NCI-H2029 treated with DMSO at 0.1 percent for 48 hours (cell line): ENCODE measurements around the gene OR2B2.

ENCODE experiments used
- DNase-seq: peaks from one replicate; lab custom pipeline; 2025; lab: John Stamatoyannopoulos, UW

The OR2B2 gene

DNA sequence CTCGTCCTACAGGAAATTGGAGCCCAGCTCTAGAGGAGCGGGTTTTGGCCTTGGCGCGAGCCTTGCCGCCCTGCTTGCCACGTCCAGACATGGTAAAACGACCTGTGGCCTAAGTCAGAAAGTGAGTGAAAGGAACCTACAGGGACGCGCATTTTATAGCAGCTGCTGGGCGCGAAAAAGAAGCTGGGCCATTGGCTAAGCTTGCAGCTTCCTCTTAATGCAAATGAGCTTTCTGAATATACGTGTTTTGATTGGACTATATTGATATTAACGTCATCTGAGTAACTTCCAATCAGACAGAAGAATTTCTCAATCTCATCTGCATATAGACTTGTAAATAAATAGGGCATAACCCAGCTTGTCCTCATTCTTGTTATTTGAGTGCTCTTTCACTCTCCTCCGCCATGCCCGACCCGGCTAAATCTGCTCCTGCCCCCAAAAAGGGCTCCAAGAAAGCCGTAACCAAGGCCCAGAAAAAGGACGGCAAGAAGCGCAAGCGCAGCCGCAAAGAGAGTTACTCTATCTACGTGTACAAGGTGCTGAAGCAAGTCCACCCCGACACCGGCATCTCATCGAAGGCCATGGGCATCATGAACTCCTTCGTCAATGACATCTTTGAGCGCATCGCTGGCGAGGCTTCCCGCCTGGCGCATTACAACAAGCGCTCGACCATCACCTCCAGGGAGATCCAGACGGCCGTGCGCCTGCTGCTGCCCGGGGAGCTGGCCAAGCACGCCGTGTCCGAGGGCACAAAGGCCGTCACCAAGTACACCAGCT is 18.9 kb downstream of the OR2B2 start:
- DNase-seq = peak; percentile 98

DNA sequence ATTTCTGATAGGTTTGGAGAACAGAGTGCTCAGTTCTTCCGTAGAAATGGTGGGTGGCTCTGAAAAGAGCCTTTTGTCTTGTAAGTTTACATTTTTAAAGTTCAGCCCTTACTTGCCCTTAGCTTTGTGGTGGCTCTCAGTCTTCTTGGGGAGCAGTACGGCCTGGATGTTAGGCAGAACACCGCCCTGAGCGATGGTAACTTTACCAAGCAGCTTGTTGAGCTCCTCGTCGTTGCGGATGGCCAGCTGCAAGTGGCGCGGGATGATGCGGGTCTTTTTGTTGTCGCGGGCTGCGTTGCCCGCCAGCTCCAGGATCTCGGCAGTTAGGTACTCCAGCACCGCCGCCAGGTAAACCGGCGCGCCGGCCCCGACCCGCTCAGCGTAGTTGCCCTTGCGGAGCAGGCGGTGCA is 19.5 kb downstream of the OR2B2 start:
- no peak for DNase-seq

DNA sequence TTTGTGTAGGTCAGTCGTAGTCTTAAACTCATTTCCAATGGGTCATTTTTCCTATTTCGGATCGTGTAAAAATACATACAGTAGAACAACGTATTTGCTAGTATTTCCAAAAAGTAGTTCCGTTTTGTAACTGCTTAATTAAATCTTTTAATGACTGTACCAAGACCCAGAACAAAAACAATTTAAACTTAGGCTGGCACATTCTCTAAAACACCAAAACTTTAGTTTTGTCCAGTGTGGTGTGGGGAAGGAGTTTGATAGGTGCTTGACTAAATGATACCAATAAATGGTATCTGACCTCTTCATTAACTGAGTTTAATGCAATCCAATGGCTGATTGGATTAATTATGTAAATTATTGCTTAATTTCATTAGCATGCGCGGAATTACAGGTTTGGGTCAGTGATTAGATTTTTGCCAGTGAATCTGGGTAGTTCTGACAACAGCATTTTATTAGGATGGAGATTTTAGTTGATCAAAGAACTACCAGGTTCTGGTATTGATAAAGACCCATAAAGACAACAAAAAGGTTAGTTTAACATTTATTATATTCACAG is 20.8 kb downstream of the OR2B2 start:
- no peak for DNase-seq

DNA sequence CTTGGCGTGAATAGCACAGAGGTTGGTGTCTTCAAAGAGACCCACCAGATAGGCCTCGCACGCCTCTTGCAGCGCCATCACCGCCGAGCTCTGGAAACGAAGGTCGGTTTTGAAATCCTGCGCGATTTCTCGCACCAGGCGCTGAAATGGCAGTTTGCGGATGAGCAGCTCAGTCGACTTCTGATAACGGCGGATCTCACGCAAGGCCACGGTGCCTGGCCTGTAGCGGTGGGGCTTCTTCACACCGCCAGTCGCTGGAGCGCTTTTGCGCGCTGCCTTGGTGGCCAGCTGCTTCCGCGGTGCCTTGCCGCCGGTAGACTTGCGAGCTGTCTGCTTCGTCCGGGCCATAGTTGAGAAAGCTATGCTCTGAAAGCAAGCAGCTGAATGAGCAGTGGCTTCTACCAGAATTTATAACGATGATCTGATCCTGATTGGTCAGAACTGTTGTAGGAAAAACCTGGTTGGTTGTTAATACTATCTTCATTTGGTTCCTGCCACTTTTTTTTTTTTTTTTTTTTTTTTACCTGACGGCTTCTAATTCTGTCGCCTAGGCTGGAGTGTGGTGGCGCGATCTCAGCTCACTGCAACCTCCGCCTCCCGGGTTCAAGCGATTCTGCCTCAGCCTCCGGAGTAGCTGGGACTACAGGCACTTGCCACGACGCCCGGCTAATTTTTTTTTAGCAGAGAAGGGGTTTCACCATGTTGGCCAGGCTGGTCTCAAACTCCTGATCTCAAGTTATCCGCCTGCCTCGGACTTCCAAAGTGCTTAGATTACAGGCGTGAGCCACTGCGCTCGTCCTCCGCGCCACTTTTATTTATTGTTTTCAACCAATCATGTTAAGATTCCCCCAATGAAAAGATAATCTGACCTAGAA is 21.5 kb downstream of the OR2B2 start:
- DNase-seq = peak; percentile 59

DNA sequence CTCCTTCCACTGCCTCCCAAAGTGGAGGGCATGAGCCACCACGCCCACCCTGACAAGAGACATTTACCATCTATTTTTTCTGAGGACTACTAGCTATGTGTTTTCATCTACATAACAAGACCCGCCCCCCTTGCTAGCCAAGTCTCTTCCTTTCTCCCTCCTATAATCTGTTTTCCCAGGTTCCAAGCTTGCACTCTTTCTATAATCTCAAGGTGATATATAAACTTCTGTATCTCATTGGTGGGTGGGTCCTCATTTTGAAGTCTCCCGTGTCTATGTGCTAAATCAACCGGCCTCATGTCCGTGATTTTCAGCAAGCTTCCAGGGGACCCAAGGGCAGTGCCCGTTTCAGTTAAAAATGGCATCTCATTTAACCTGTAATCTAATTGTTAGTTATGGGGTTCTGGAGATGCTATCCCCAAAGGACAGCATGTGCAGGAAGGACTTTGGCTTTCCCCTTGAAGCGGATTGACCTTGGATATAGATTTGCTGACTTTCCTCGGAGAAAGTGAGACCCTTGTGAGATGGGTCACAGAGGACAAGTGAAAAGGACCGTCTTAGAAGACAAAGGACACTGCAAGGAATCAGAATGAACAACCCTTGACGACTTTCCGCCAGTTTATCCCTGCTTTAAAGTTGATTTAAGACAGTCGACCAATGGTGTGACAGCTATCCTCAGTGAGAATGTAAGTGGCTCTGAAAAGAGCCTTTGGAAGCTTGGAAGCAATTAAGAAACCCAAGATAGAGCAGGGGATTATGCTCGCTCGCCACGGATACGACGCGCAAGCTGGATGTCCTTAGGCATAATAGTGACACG is 22.4 kb downstream of the OR2B2 start:
- DNase-seq = no peak

DNA sequence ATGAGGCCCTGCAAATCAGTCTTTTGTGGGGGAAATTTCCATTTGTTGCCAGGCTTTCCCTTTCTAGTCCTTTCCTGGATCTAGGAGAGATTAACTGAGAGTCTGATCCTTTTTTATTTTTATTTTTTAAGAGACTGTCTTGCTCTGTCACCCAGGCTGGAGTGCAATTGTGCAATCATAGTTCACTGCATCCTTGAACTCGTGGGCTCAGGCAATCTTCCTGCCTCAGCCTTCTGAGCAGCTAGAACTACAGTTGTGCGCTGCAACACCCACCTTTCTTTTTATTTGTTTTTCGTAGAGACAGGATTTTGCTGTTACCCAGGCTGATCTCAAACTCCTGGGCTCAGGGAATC is 22.9 kb downstream of the OR2B2 start:
- DNase-seq = no peak

DNA sequence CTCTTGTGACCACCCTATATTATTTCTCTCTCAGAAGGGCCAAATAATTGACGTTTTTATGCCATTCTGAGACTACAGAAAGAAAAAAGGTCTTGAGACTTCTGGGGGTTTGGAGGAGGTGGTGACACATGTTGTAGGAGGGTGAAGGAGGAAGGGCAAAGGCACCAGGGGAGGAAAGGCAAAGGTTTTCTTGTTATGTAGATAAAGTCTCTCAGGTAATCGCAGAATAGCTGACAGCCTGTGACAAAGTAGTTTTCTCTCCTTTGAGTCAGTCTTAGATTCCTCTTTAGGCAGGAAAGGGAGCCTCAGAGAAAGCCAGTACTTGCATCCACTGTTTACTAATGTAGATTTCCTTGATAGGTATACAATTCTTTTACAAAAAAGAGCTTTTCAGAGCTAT is 23.6 kb downstream of the OR2B2 start:
- DNase-seq = no peak

GRCh38 chr6:27886073-27886472 is 26.1 kb downstream of the OR2B2 start:
- DNase-seq = no peak

- no peak for DNase-seq
Observed at GRCh38 chr6:27883136-27883535, 29.1 kb downstream of the OR2B2 start.

- DNase-seq = no peak
Observed at GRCh38 chr6:27882624-27883023, 29.6 kb downstream of the OR2B2 start.

DNA sequence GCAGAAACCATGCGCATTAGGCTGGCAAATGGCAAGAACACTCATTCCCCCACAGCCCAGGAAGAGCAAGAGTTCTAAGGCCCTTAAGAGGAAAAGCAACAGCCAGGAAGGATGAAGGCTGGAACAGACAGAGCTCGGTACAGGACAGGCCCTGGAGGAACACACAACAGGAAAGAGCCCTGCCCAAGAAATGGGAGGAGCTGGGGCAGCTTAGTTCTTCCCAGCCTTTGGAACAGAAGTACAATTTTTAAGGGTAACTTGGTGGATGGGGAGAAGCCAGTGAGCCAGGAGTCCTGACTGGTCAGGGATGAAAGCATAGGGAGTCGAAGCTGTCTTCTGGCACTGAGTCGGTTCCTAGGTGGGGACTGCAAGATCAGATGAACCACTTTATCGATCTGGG is 32.4 kb downstream of the OR2B2 start:
- DNase-seq = no peak

- DNase-seq = no peak
Observed at GRCh38 chr6:27874016-27874415, 38.2 kb downstream of the OR2B2 start.

DNA sequence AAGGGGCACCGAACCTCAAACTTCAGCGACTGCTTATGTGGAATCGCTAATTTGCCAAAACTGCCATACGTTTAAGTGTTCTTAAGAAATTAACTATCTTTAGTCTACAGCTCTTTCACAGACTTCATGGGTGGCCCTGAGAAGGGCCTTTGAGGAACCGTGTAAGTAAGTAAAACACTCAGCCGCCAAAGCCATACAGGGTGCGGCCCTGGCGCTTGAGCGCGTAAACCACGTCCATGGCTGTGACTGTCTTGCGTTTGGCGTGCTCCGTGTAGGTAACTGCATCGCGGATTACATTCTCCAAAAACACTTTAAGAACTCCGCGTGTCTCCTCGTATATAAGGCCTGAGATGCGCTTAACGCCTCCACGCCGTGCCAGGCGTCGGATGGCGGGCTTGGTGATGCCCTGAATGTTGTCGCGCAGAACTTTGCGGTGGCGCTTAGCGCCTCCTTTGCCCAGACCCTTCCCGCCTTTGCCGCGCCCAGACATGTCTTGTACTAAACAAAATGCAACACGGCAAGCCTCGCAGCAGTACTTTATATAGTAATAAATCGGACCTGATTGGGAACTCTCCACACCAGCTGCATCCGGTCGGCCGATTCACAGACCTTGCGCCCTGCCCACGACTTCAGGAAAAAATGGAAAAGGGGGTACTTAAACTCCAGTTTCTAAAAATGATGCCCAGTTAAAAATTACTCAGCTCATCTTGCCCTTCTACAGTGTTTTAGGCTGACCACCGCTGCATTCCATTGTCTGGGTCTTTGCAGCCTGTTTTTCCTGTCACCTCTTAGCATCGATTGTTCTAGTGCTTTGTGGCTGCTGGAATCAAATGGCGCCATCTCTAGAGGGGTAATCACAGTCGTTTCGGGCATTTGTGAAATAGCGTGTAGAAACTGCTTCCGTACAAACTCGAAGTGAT is 38.9 kb downstream of the OR2B2 start:
- DNase-seq = peak; percentile 69

DNA sequence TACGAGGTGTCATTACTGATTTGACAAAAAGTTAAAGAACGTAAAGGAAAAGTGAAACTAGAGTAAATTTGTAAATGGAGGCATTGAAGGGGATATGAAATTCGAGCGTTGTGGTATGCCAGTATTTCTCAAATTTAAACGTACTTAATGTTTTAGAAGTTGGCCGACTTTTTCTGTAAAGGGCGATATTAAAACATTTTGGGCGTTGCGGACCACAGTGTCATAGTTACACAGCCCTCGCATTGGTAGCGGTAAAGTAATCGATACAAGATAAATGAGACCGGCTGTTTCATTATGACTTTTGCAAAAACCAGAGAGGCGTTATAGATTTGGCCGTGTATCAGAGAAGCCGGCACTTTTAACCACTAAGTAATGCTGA is 39.6 kb downstream of the OR2B2 start:
- peak; percentile 80 for DNase-seq

DNA sequence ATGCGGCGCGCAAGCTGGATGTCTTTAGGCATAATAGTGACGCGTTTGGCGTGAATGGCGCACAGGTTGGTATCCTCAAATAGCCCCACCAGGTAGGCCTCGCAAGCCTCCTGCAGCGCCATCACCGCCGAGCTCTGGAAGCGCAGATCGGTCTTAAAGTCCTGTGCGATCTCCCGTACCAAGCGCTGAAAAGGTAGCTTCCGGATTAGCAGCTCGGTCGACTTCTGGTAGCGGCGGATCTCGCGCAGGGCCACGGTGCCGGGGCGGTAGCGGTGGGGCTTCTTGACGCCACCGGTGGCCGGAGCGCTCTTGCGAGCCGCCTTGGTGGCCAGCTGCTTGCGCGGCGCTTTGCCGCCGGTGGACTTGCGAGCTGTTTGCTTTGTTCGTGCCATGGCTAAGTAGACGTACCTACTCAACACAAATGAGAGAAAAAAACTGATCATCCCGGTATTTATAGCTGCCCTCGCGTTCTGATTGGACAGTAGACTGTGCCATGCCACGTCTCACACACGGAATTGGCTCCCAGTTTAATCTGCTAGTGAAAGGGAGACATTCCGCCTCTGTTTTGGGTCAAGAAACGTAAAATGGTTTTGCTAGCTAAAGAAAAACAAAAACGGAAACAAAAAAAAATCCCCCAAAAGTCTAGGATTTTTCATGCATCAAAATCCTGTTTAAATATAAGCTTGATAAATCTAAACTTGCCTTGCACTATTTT is 40.1 kb downstream of the OR2B2 start:
- DNase-seq = peak; percentile 87

GRCh38 chr6:27870291-27870870 is 41.8 kb downstream of the OR2B2 start:
- DNase-seq = no peak

GRCh38 chr6:27868311-27868710 is 43.9 kb downstream of the OR2B2 start:
- no peak for DNase-seq

DNA sequence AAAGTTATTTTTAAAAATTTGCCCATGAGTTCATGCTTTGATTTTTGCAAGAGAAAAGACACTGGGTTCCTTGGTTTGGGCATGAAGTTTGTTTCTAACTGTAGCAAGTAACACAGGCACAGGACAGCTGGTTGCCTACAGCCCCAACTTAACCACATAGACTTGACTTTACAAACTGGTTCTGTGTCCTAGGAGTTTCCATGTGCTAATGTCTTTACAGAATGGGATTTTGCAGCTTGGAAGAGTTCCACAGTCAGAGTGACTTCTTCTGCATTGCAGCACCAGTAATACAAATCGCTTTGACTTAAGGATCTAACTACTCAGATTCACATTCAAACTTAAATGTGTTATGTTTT is 44.3 kb downstream of the OR2B2 start:
- no peak for DNase-seq

GRCh38 chr6:27867051-27867944 is 44.9 kb downstream of the OR2B2 start:
- DNase-seq = peak; percentile 35
